Keratinocyte (primary cell): ENCODE data around the gene LHX3. TPM values are rescaled to one million over a fixed set of nuclear protein-coding genes. Genes with fewer than 3 reads are reported as not detected.

Source experiments
- DNase-seq: peaks from one replicate; pipeline ENCODE4 v3.0.0-alpha.2; 2011; ENCODE audit warnings: low read depth, missing footprints, low spot score
- FAIRE-seq: peaks from 2 replicates; lab custom pipeline; 2011; peaks lifted over from hg19 to GRCh38; lab: Jason Lieb, UNC
- H2AFZ ChIP-seq: 2 replicates; pipeline ENCODE4 v1.6.0; 2012; ENCODE audit warnings: low read length, control low read depth, inconsistent platforms; ENCODE audit not compliant: control insufficient read depth
- H3K27ac ChIP-seq: 2 replicates; pipeline ENCODE4 v1.5.1; 2011; ENCODE audit warnings: low read length; ENCODE audit not compliant: control insufficient read depth, insufficient read depth
- H3K27me3 ChIP-seq: 3 replicates; pipeline ENCODE4 v1.6.0; 2011; ENCODE audit warnings: low read length; ENCODE audit not compliant: control insufficient read depth, insufficient read depth; ENCODE audit errors: extremely low read depth
- H3K36me3 ChIP-seq, 2 experiments: 2 replicates in 1 of 2; 3 replicates in 1 of 2; pipeline ENCODE4 v1.5.1; 2011; ENCODE audit warnings: low read length in 2 of 2, mild to moderate bottlenecking in 1 of 2; ENCODE audit not compliant: control insufficient read depth in 2 of 2, insufficient read depth in 2 of 2; ENCODE audit errors: extremely low read depth in 1 of 2
- H3K4me1 ChIP-seq: 3 replicates; pipeline ENCODE4 v1.5.1; 2011; ENCODE audit warnings: low read length; ENCODE audit not compliant: control insufficient read depth, insufficient read depth; ENCODE audit errors: extremely low read depth
- H3K4me2 ChIP-seq: 3 replicates; pipeline ENCODE4 v1.6.0; 2011; ENCODE audit warnings: low read depth, low read length; ENCODE audit not compliant: control insufficient read depth, insufficient read depth; ENCODE audit errors: extremely low read depth
- H3K4me3 ChIP-seq, 3 experiments: fragments of 200-600 bp in 1 of 3; sonication (generic) in 1 of 3; 2 replicates in 2 of 3; 3 replicates in 1 of 3; pipeline ENCODE4 v1.5.1; 2011 to 2016; ENCODE audit warnings: low read length in 3 of 3, mild to moderate bottlenecking in 3 of 3, control low read depth in 2 of 3, inconsistent platforms in 1 of 3, low read depth in 1 of 3, mixed read lengths in 1 of 3, mixed run types in 1 of 3, moderate library complexity in 1 of 3; ENCODE audit not compliant: control insufficient read depth in 2 of 3, insufficient read depth in 2 of 3; ENCODE audit errors: extremely low read depth in 1 of 3
- H3K79me2 ChIP-seq: 2 replicates; pipeline ENCODE4 v1.6.0; 2012; ENCODE audit warnings: low read length; ENCODE audit not compliant: control insufficient read depth, insufficient read depth
- H3K9ac ChIP-seq: 3 replicates; pipeline ENCODE4 v1.6.0; 2011; ENCODE audit warnings: low read length; ENCODE audit not compliant: control insufficient read depth, insufficient read depth; ENCODE audit errors: extremely low read depth
- H3K9me1 ChIP-seq: 3 replicates; pipeline ENCODE4 v1.6.0; 2011; ENCODE audit warnings: low read length; ENCODE audit not compliant: control insufficient read depth, insufficient read depth; ENCODE audit errors: extremely low read depth
- H3K9me3 ChIP-seq: 2 replicates; pipeline ENCODE4 v1.5.1; 2012; ENCODE audit warnings: low read depth, low read length; ENCODE audit not compliant: control insufficient read depth
- H4K20me1 ChIP-seq: 3 replicates; pipeline ENCODE4 v1.6.0; 2011; ENCODE audit warnings: low read length; ENCODE audit not compliant: control insufficient read depth, insufficient read depth; ENCODE audit errors: extremely low read depth
- CTCF ChIP-seq, 3 experiments: IDR thresholded peaks in 1 of 3; conservative IDR thresholded peaks in 1 of 3; optimal IDR thresholded peaks in 1 of 3; 2 replicates in 2 of 3; 3 replicates in 1 of 3; pipeline versions ENCODE3 to v1.5.1; 2011; ENCODE audit warnings: low read length in 3 of 3, mild to moderate bottlenecking in 3 of 3, moderate library complexity in 2 of 3, control low read depth in 1 of 3, inconsistent platforms in 1 of 3; ENCODE audit not compliant: insufficient read depth in 2 of 3; ENCODE audit errors: extremely low read depth in 1 of 3
- EZH2 ChIP-seq: IDR thresholded peaks from one replicate; pipeline ENCODE4 v1.6.1; 2012; ENCODE audit warnings: inconsistent platforms, mild to moderate bottlenecking, low read length, moderate library complexity
- dilution Hi-C: fragments of 300-500 bp; cut with MboI; formaldehyde crosslinking; loops from one replicate; pipeline ENCODE4 v1.7.0; 2020; ENCODE audit warnings: low sequenced_read_pairs; ENCODE audit not compliant: extremely low pct_ligation_motif_present
- polyA plus RNA-seq, 5 experiments: library from polyadenylated mRNA; depleted of rRNA in 3 of 5; stranded (reverse) in 3 of 5; stranded (forward) in 1 of 5; unstranded in 1 of 5; fragments of >200 nt; gene quantifications; 1 replicate in 1 of 5; 2 replicates in 3 of 5; 3 replicates in 1 of 5; pipeline versions ENCODE4 v1.2.1 to v1.2.3, GENCODE V29; 2011 to 2012; ENCODE audit warnings: missing spikeins in 2 of 5, low read depth in 1 of 5, low replicate concordance in 1 of 5

Gene LHX3
- polyA plus RNA-seq, 1 donor (not counting 4 experiments of a cell fraction or from before 2014, with no cell fraction given), result not detected

GRCh38 chr9:136207616-136208015 is 2.7 kb upstream of the LHX3 start:
- FAIRE-seq (no peak), DNase-seq (no peak)
- Histone ChIP-seq H3K9me3 (no peaks in the 10 kb centered on the region), H3K9me1 (no peaks in the 10 kb centered on the region), H4K20me1 (peaks cover 22% of the 10 kb centered on the region), H3K4me1 (no peaks in the 10 kb centered on the region), H3K27me3 (peaks cover 21% of the 10 kb centered on the region), H3K27ac (no peak overlapping the region), H3K36me3 (peaks cover 0 to 5% of the 10 kb centered on the region in 2 experiments), H3K4me3 (no peak overlapping the region), H3K79me2 (no peaks in the 10 kb centered on the region), H3K4me2 (no peak overlapping the region), H3K9ac (no peak overlapping the region), H2AFZ (no peak overlapping the region)
- TF ChIP-seq CTCF (optimal IDR thresholded peaks at IDR 0.05 in 1 of 3, IDR thresholded peaks at IDR 0.05 in 1 of 3, conservative IDR thresholded peaks at IDR 0.05 in 1 of 3; ENCODE audit: extremely low read depth in 1 of 3, insufficient read depth in 2 of 3, low read length in 3 of 3) (no peak), EZH2 (no peak)
- dilution Hi-C loops, result no loop called here

GRCh38 chr9:136206602-136207275 is 1.8 kb upstream of the LHX3 start:
- DNase-seq, result no peak
- Histone ChIP-seq H2AFZ (no peak overlapping the region), H3K79me2 (no peaks in the 10 kb centered on the region), H3K36me3 (peaks cover 0 to 3% of the 10 kb centered on the region in 2 experiments), H3K4me1 (no peaks in the 10 kb centered on the region), H3K9me3 (no peaks in the 10 kb centered on the region), H3K9me1 (no peaks in the 10 kb centered on the region), H3K4me2 (no peak overlapping the region), H4K20me1 (peaks cover 21% of the 10 kb centered on the region), H3K9ac (no peak overlapping the region), H3K27ac (no peak overlapping the region), H3K27me3 (peaks cover 30% of the 10 kb centered on the region), H3K4me3 (no peak overlapping the region)
- FAIRE-seq, result no peak
- dilution Hi-C loops, result no loop called here
- no peak for TF ChIP-seq EZH2
- TF ChIP-seq CTCF (optimal IDR thresholded peaks at IDR 0.05 in 1 of 3, IDR thresholded peaks at IDR 0.05 in 1 of 3, conservative IDR thresholded peaks at IDR 0.05 in 1 of 3; ENCODE audit: extremely low read depth in 1 of 3, insufficient read depth in 2 of 3, low read length in 3 of 3), result no peak
